ENCODE measurements around the gene GDPD2.

Gene GDPD2

DNA sequence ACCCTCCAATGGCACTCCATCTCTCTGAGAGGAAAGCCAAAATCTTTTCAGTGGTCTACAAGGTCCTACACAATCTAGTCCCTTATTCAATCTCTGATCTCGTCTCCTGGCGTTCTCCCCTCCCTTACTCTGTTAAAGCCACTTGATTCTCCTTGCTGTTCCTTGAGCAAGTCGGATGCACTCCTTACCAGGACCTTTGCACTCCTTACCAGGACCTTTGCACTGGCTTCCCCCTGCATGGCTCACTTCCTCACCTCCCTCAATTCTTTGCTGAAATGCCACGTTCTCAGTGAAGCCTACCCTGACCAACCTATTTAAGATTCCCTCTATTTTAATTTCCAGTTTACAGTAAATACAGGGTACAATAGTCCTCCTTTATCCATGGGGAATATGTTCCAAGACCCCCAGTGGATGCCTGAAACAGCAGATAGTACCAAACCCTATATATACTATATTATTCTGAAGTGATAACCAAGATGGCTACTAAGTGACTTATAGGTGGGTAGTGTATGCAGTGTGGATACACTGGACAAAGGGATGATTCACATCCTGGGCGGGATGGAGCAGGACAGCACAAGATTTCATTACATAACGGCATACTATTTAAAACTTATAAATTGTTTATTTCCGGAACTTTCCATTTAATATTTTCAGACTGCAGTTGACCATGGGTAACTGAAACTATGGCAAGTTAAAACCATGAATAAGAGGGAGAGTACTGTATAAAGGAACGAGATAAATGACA is 15.0 kb downstream of the GDPD2 start:
- no peak for DNase-seq
- H3K36me3 ChIP-seq (replicated peaks; ENCODE audit: insufficient read depth, low read length): no peaks in the 10 kb centered on the region
- H4K20me1 ChIP-seq (ENCODE audit: insufficient read depth, low read length): no peaks in the 10 kb centered on the region
- H3K27ac ChIP-seq (ENCODE audit: low read length): no peak overlapping the region; the same call in 1 of the 2 replicates
- H3K9me2 ChIP-seq (replicated peaks; ENCODE audit: insufficient read depth, low read length): no peaks in the 10 kb centered on the region
- H3K79me2 ChIP-seq (ENCODE audit: low read length): no peaks in the 10 kb centered on the region
- H3F3A ChIP-seq (ENCODE audit: insufficient read depth, low read length): peaks cover 30% of the 10 kb centered on the region
- peaks cover 39% of the 10 kb centered on the region for H3K4me1 ChIP-seq (ENCODE audit: low read length)
- no peak overlapping the region for H2AFZ ChIP-seq (ENCODE audit: low read length)
- no peak for TF ChIP-seq EZH2 (optimal IDR thresholded peaks at IDR 0.05; ENCODE audit: low read depth, low read length)
- TF ChIP-seq, protein P1, sequence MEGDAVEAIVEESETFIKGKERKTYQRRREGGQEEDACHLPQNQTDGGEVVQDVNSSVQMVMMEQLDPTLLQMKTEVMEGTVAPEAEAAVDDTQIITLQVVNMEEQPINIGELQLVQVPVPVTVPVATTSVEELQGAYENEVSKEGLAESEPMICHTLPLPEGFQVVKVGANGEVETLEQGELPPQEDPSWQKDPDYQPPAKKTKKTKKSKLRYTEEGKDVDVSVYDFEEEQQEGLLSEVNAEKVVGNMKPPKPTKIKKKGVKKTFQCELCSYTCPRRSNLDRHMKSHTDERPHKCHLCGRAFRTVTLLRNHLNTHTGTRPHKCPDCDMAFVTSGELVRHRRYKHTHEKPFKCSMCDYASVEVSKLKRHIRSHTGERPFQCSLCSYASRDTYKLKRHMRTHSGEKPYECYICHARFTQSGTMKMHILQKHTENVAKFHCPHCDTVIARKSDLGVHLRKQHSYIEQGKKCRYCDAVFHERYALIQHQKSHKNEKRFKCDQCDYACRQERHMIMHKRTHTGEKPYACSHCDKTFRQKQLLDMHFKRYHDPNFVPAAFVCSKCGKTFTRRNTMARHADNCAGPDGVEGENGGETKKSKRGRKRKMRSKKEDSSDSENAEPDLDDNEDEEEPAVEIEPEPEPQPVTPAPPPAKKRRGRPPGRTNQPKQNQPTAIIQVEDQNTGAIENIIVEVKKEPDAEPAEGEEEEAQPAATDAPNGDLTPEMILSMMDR (IDR thresholded peaks at IDR 0.05; ENCODE audit: low read length): no peak
- TF ChIP-seq EZH2phosphoT487 (IDR thresholded peaks at IDR 0.05; ENCODE audit: low read length): no peak
- H3K4me3 ChIP-seq (ENCODE audit: low read length): no peak overlapping the region
- no peak overlapping the region for H3K9ac ChIP-seq (ENCODE audit: low read length)
- peak overlapping the region; percentile 39; the same call in 1 of the 2 replicates for H3K4me2 ChIP-seq (ENCODE audit: low read depth, low read length)
- H3K27me3 ChIP-seq (replicated peaks; ENCODE audit: insufficient read depth, low read length): no peaks in the 10 kb centered on the region
- H3K9me3 ChIP-seq (replicated peaks; ENCODE audit: insufficient read depth, low read length): no peaks in the 10 kb centered on the region

DNA sequence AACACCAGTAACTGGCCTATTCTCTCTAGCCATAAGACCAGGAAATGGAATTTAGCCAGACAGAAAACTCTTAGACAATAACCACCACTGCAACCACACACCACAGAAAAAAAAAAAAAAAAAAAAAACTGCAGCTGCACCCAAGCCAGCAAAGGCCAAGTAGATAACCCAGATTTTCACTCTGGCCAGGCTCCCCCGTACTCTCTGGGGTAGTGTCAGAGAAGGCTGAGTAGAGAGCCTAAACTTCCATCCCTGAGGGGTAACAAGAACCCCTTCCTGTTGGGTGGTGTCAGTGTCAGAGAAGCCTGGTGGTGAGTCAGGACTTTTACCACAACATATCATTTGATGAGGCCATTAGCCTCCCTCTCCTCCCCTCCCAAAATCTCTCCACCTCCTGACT is 15.9 kb downstream of the GDPD2 start:
- H3F3A ChIP-seq (ENCODE audit: insufficient read depth, low read length): peaks cover 27% of the 10 kb centered on the region
- H3K27me3 ChIP-seq (replicated peaks; ENCODE audit: insufficient read depth, low read length): no peaks in the 10 kb centered on the region
- H3K4me2 ChIP-seq (ENCODE audit: low read depth, low read length): peak overlapping the region; percentile 52
- no peaks in the 10 kb centered on the region for H3K79me2 ChIP-seq (ENCODE audit: low read length)
- no peak overlapping the region for H3K4me3 ChIP-seq (ENCODE audit: low read length)
- H3K9me2 ChIP-seq (replicated peaks; ENCODE audit: insufficient read depth, low read length): no peaks in the 10 kb centered on the region
- peak; percentile 74 for DNase-seq
- no peak overlapping the region for H3K9ac ChIP-seq (ENCODE audit: low read length)
- TF ChIP-seq EZH2phosphoT487 (IDR thresholded peaks at IDR 0.05; ENCODE audit: low read length): no peak
- TF ChIP-seq, protein P1 (IDR thresholded peaks at IDR 0.05; ENCODE audit: low read length): no peak
- no peak for TF ChIP-seq EZH2 (optimal IDR thresholded peaks at IDR 0.05; ENCODE audit: low read depth, low read length)
- 0 out of 2 replicates have a peak overlapping the region, but pooled peaks have one; percentile 19 for H2AFZ ChIP-seq (ENCODE audit: low read length)
- H3K9me3 ChIP-seq (replicated peaks; ENCODE audit: insufficient read depth, low read length): no peaks in the 10 kb centered on the region
- H3K4me1 ChIP-seq (ENCODE audit: low read length): peaks cover 39% of the 10 kb centered on the region
- no peaks in the 10 kb centered on the region for H4K20me1 ChIP-seq (ENCODE audit: insufficient read depth, low read length)
- H3K36me3 ChIP-seq (replicated peaks; ENCODE audit: insufficient read depth, low read length): no peaks in the 10 kb centered on the region
- H3K27ac ChIP-seq (ENCODE audit: low read length): peak overlapping the region; percentile 42; the same call in 1 of the 2 replicates

DNA sequence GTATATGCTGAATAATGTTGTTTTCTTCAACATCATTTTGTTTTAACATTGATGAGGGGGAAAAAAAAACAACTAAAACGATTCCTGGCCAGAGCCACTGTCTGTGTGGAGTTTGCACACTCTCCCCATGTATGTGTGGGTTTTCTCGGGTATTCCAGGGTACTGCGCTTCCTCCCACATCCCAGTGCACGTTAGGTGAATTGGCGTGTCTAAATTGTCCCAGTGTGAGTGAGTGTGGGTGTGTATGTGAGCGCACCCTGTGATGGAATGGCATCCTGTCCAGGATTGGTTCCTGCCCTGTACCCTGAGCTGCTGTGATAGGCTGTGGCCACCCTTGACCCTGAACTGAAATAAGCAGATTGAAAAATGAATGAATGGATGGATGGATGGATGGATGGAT is 19.1 kb downstream of the GDPD2 start:
- Histone ChIP-seq H3K9me2 (replicated peaks; ENCODE audit: insufficient read depth, low read length) (no peaks in the 10 kb centered on the region), H3K27me3 (replicated peaks; ENCODE audit: insufficient read depth, low read length) (no peaks in the 10 kb centered on the region), H3K9me3 (replicated peaks; ENCODE audit: insufficient read depth, low read length) (no peaks in the 10 kb centered on the region), H3F3A (ENCODE audit: insufficient read depth, low read length) (peaks cover 9% of the 10 kb centered on the region), H3K4me3 (ENCODE audit: low read length) (no peak overlapping the region), H3K4me1 (ENCODE audit: low read length) (peaks cover 21% of the 10 kb centered on the region), H3K36me3 (replicated peaks; ENCODE audit: insufficient read depth, low read length) (no peaks in the 10 kb centered on the region), H3K4me2 (ENCODE audit: low read depth, low read length) (no peak overlapping the region), H2AFZ (ENCODE audit: low read length) (no peak overlapping the region), H3K9ac (ENCODE audit: low read length) (no peak overlapping the region), H3K79me2 (ENCODE audit: low read length) (no peaks in the 10 kb centered on the region), H3K27ac (ENCODE audit: low read length) (no peak overlapping the region), H4K20me1 (ENCODE audit: insufficient read depth, low read length) (no peaks in the 10 kb centered on the region)
- no peak for TF ChIP-seq EZH2phosphoT487 (IDR thresholded peaks at IDR 0.05; ENCODE audit: low read length)
- no peak for TF ChIP-seq EZH2 (optimal IDR thresholded peaks at IDR 0.05; ENCODE audit: low read depth, low read length)
- TF ChIP-seq, protein P1 (IDR thresholded peaks at IDR 0.05; ENCODE audit: low read length): no peak
- DNase-seq: no peak

Measured in MM.1S (cell line).